A673 (cell line): ENCODE data around the gene ZNF689. TPM values are rescaled to one million over a fixed set of nuclear protein-coding genes. Genes with fewer than 3 reads are reported as not detected.

Source experiments
- BruUV-seq: library from RNA; stranded (reverse); fragments of 400-500 nt; replicated peaks from 2 replicates; lab custom pipeline; 2021; lab: Mats Ljungman, UMichigan
- CTCF ChIA-PET: fragments of 300-600 bp; sonication (Branson Sonifier 250); formaldehyde crosslinking; loops from one replicate; lab custom pipeline; 2022; ENCODE audit warnings: antibody characterized with exemption; lab: Charles Lee
- POLR2A ChIA-PET: fragments of 300-600 bp; sonication (Branson Sonifier 250); formaldehyde crosslinking; loops from one replicate; lab custom pipeline; 2022; ENCODE audit warnings: antibody characterized with exemption; ENCODE audit not compliant: low non-redundant PET; lab: Charles Lee
- DNase-seq: peaks from one replicate; pipeline ENCODE4 v3.0.0-alpha.2; 2015; ENCODE audit warnings: low spot score
- H3K27ac ChIP-seq: fragments of 200-600 bp; sonication (generic); 2 replicates; pipeline ENCODE4 v1.5.1; 2016; ENCODE audit warnings: mixed run types, low read depth, mild to moderate bottlenecking, mixed read lengths, antibody characterized with exemption, low read length; ENCODE audit not compliant: poor library complexity, severe bottlenecking
- H3K27me3 ChIP-seq: fragments of 200-600 bp; sonication (generic); replicated peaks from 2 replicates; pipeline ENCODE4 v1.6.1; 2017; ENCODE audit warnings: mixed run types, low read depth, mild to moderate bottlenecking, mixed read lengths, antibody characterized with exemption, low read length; ENCODE audit not compliant: insufficient read depth, poor library complexity
- H3K36me3 ChIP-seq: fragments of 200-600 bp; sonication (generic); 2 replicates; pipeline ENCODE4 v1.6.1; 2016; ENCODE audit warnings: mixed run types, mild to moderate bottlenecking, mixed read lengths, antibody characterized with exemption, low read length; ENCODE audit not compliant: insufficient read depth, poor library complexity, severe bottlenecking
- H3K4me1 ChIP-seq: fragments of 200-600 bp; sonication (generic); 2 replicates; pipeline ENCODE4 v1.6.1; 2017; ENCODE audit warnings: mixed run types, mild to moderate bottlenecking, mixed read lengths, antibody characterized with exemption, low read length; ENCODE audit not compliant: insufficient read depth, poor library complexity, severe bottlenecking
- H3K4me3 ChIP-seq: fragments of 200-600 bp; sonication (generic); 2 replicates; pipeline ENCODE4 v1.5.1; 2016; ENCODE audit warnings: low read depth, mixed run types, mild to moderate bottlenecking, mixed read lengths, low read length; ENCODE audit not compliant: poor library complexity, severe bottlenecking
- H3K9me3 ChIP-seq: fragments of 200-600 bp; sonication (generic); 2 replicates; pipeline ENCODE4 v1.6.1; 2016; ENCODE audit warnings: mixed run types, low read depth, mild to moderate bottlenecking, mixed read lengths, antibody characterized with exemption, low read length; ENCODE audit not compliant: poor library complexity, severe bottlenecking
- CTCF ChIP-seq: fragments of 300-800, 200-600 bp; sonication (generic); conservative IDR thresholded peaks from 2 replicates; pipeline ENCODE4 v1.5.1; 2017; ENCODE audit warnings: low read depth, mild to moderate bottlenecking, antibody characterized with exemption, low read length, moderate library complexity, mixed read lengths
- EZH2 ChIP-seq: fragments of 200-600 bp; sonication (generic); IDR thresholded peaks from 2 replicates; pipeline ENCODE4 v1.6.1; 2017; ENCODE audit warnings: borderline replicate concordance, low read depth, mild to moderate bottlenecking, mixed read lengths, antibody characterized with exemption, low read length; ENCODE audit not compliant: poor library complexity, severe bottlenecking
- intact Hi-C: fragments of 100-400 bp; cut with micrococcal nuclease; formaldehyde crosslinking; loops from one replicate; pipeline ENCODE4 v1.10.0; 2022; ENCODE audit not compliant: unreplicated experiment
- total RNA-seq: library from RNA; stranded (reverse); gene quantifications from 2 replicates; pipeline ENCODE4 v1.2.3, GENCODE V29; 2021

Gene ZNF689
- total RNA-seq, 1 experiment from 2014 or later: 21.1 TPM

- CTCF ChIA-PET: interaction anchor here (0.6 to 0.7 kb wide), 2 partner anchors 34 to 350 kb away, joined by 3 to 5 read pairs; no protein-coding TSS in a partner anchor
- TF ChIP-seq CTCF (no peak), EZH2 (no peak)
- peaks cover 29% of the 10 kb centered on the region for H3K4me1 ChIP-seq
- H3K27ac ChIP-seq: peak overlapping the region; percentile 49
- H3K36me3 ChIP-seq: no peaks in the 10 kb centered on the region
- H3K4me3 ChIP-seq: no peak overlapping the region
- no peaks in the 10 kb centered on the region for H3K27me3 ChIP-seq
- intact Hi-C loops: no loop called here
- DNase-seq: peak; percentile 69
- no peaks in the 10 kb centered on the region for H3K9me3 ChIP-seq
- BruUV-seq: no TSS peak
- POLR2A ChIA-PET: no interaction called here
Measured at GRCh38 chr16:30567991-30568638, 42.1 kb downstream of the ZNF689 start.

- Histone ChIP-seq H3K4me1 (peaks cover 22% of the 10 kb centered on the region), H3K27ac (peak overlapping the region; percentile 49), H3K4me3 (no peak overlapping the region), H3K9me3 (no peaks in the 10 kb centered on the region), H3K27me3 (no peaks in the 10 kb centered on the region), H3K36me3 (no peaks in the 10 kb centered on the region)
- DNase-seq: no peak
- intact Hi-C loops: no loop called here
- BruUV-seq: no TSS peak
- TF ChIP-seq EZH2: no peak
- TF ChIP-seq CTCF: no peak
- POLR2A ChIA-PET: no interaction called here
- CTCF ChIA-PET: no interaction called here
Measured at GRCh38 chr16:30567160-30567990, 42.8 kb downstream of the ZNF689 start.

GRCh38 chr16:30566531-30566930, 43.7 kb downstream of the ZNF689 start:
- BruUV-seq: no TSS peak
- Histone ChIP-seq H3K27me3 (no peaks in the 10 kb centered on the region), H3K36me3 (no peaks in the 10 kb centered on the region), H3K27ac (no peak overlapping the region), H3K4me1 (peaks cover 21% of the 10 kb centered on the region), H3K4me3 (no peak overlapping the region), H3K9me3 (no peaks in the 10 kb centered on the region)
- no peak for TF ChIP-seq EZH2
- TF ChIP-seq CTCF: no peak
- DNase-seq: no peak
- POLR2A ChIA-PET: no interaction called here
- CTCF ChIA-PET: no interaction called here
- intact Hi-C loops: no loop called here
